HEK293 (cell line): Measurements from ENCODE around the gene THBS2.

Experiments used
- CTCF ChIA-PET: fragments of 350-600 bp; formaldehyde crosslinking; extraction: SDS; loops from one replicate; lab custom pipeline; 2021; ENCODE audit warnings: antibody characterized with exemption; lab: Yijun Ruan, JAX
- POLR2A ChIA-PET: fragments of 300-600 bp; formaldehyde crosslinking; extraction: SDS; loops from one replicate; lab custom pipeline; 2020; ENCODE audit warnings: antibody characterized with exemption, inconsistent platforms; lab: Yijun Ruan, JAX
- H3K27ac ChIP-seq: fragments of 200-500 bp; sonication (Bioruptor generic); 2 replicates; pipeline ENCODE4 v1.5.1; 2014; ENCODE audit warnings: low read depth, low read length, control low read depth, inconsistent platforms; ENCODE audit errors: extremely low read depth
- H3K36me3 ChIP-seq, 2 experiments: fragments of 200-500 bp in 1 of 2; sonication (Bioruptor generic) in 1 of 2; 1 replicate in 1 of 2; 2 replicates in 1 of 2; pipeline ENCODE4 v1.5.1; 2014 to 2017; ENCODE audit warnings: inconsistent platforms in 2 of 2, low read length in 2 of 2; ENCODE audit not compliant: control insufficient read depth in 2 of 2, insufficient read depth in 1 of 2
- H3K4me1 ChIP-seq: fragments of 200-500 bp; sonication (Bioruptor generic); 2 replicates; pipeline ENCODE4 v1.5.1; 2014; ENCODE audit warnings: mild to moderate bottlenecking, low read length, inconsistent platforms; ENCODE audit not compliant: control insufficient read depth, insufficient read depth
- H3K4me3 ChIP-seq: 2 replicates; pipeline ENCODE4 v1.5.1; 2011; ENCODE audit warnings: low read depth, mild to moderate bottlenecking, control low read depth, low read length, moderate library complexity
- H3K9me3 ChIP-seq: fragments of 200-500 bp; sonication (Bioruptor generic); 2 replicates; pipeline ENCODE4 v1.5.1; 2014; ENCODE audit warnings: low read depth, low read length, inconsistent platforms; ENCODE audit not compliant: control insufficient read depth, insufficient read depth
- EGR2 ChIP-seq: fragments of 450-650 bp; formaldehyde crosslinking; IDR thresholded peaks from 2 replicates; pipeline ENCODE4 v1.5.1; 2016; ENCODE audit warnings: low read depth, missing biosample characterization, missing genetic modification characterization
- INSM2 ChIP-seq: fragments of 450-650 bp; formaldehyde crosslinking; IDR thresholded peaks from 2 replicates; pipeline ENCODE4 v1.5.1; 2016; ENCODE audit warnings: missing biosample characterization, missing genetic modification characterization
- PATZ1 ChIP-seq: fragments of 450-650 bp; formaldehyde crosslinking; IDR thresholded peaks from 2 replicates; pipeline ENCODE4 v1.5.1; 2016; ENCODE audit warnings: missing biosample characterization, missing genetic modification characterization
- SP3 ChIP-seq: fragments of 450-650 bp; formaldehyde crosslinking; IDR thresholded peaks from 2 replicates; pipeline ENCODE4 v1.5.1; 2016; ENCODE audit warnings: missing biosample characterization, missing genetic modification characterization
- ZBTB17 ChIP-seq: fragments of 450-650 bp; formaldehyde crosslinking; IDR thresholded peaks from 2 replicates; pipeline ENCODE4 v1.5.1; 2016; ENCODE audit warnings: missing biosample characterization, missing genetic modification characterization
- ZBTB7A ChIP-seq: fragments of 450-650 bp; formaldehyde crosslinking; IDR thresholded peaks from 2 replicates; pipeline ENCODE4 v1.5.1; 2016; ENCODE audit warnings: low read depth, missing biosample characterization, missing genetic modification characterization
- ZNF138 ChIP-seq: fragments of 450-650 bp; formaldehyde crosslinking; IDR thresholded peaks from 2 replicates; pipeline ENCODE4 v1.5.1; 2016; ENCODE audit warnings: missing biosample characterization, missing genetic modification characterization, borderline replicate concordance
- ZNF175 ChIP-seq: fragments of 450-650 bp; formaldehyde crosslinking; IDR thresholded peaks from 2 replicates; pipeline ENCODE4 v1.5.1; 2016; ENCODE audit warnings: missing biosample characterization, missing genetic modification characterization
- ZNF184 ChIP-seq: fragments of 450-650 bp; IDR thresholded peaks from 2 replicates; pipeline ENCODE4 v1.5.1; 2018; ENCODE audit warnings: missing biosample characterization, mild to moderate bottlenecking, missing genetic modification characterization
- ZNF23 ChIP-seq: fragments of 450-650 bp; formaldehyde crosslinking; IDR thresholded peaks from 2 replicates; pipeline ENCODE4 v1.5.1; 2016; ENCODE audit warnings: missing biosample characterization, missing genetic modification characterization, borderline replicate concordance
- ZNF561 ChIP-seq: fragments of 450-650 bp; IDR thresholded peaks from 2 replicates; pipeline ENCODE4 v1.5.1; 2018; ENCODE audit warnings: missing biosample characterization, missing genetic modification characterization, borderline replicate concordance
- ZNF629 ChIP-seq: fragments of 450-650 bp; formaldehyde crosslinking; IDR thresholded peaks from 2 replicates; pipeline ENCODE4 v1.5.1; 2017; ENCODE audit warnings: missing biosample characterization, missing genetic modification characterization
- ZNF704 ChIP-seq: fragments of 450-650 bp; formaldehyde crosslinking; IDR thresholded peaks from 2 replicates; pipeline ENCODE4 v1.5.1; 2016; ENCODE audit warnings: missing biosample characterization, missing genetic modification characterization
- ZNF747 ChIP-seq: fragments of 450-650 bp; formaldehyde crosslinking; IDR thresholded peaks from 2 replicates; pipeline ENCODE4 v1.5.1; 2016; ENCODE audit warnings: missing biosample characterization, missing genetic modification characterization
- ZNF785 ChIP-seq: fragments of 450-650 bp; formaldehyde crosslinking; IDR thresholded peaks from 2 replicates; pipeline ENCODE4 v1.5.1; 2016; ENCODE audit warnings: missing biosample characterization, missing genetic modification characterization

THBS2 gene

GRCh38 chr6:169244684-169245383 lies 8.8 kb downstream of the THBS2 start:
- ChIA-PET POLR2A (no interaction called here), CTCF (no interaction called here)
- no peaks in the 10 kb centered on the region for H3K9me3 ChIP-seq
- H3K27ac ChIP-seq = no peak overlapping the region
- H3K4me3 ChIP-seq = no peak overlapping the region
- H3K36me3 ChIP-seq = no peaks in the 10 kb centered on the region
- H3K4me1 ChIP-seq = no peaks in the 10 kb centered on the region
- no peak for TF ChIP-seq PATZ1 (tag by site-specific recombination)
- TF ChIP-seq ZBTB7A = no peak
- TF ChIP-seq ZNF184 (tag by site-specific recombination) = no peak
- TF ChIP-seq ZNF704 (tag by site-specific recombination) = no peak
- no peak for TF ChIP-seq ZNF561 (tag by site-specific recombination)
- no peak for TF ChIP-seq ZNF175
- TF ChIP-seq INSM2 (tag by site-specific recombination) = no peak
- no peak for TF ChIP-seq ZNF747 (tag by site-specific recombination)

GRCh38 chr6:169243661-169244060 lies 10.0 kb downstream of the THBS2 start:
- Histone ChIP-seq H3K9me3 (no peaks in the 10 kb centered on the region), H3K4me1 (no peaks in the 10 kb centered on the region), H3K36me3 (no peaks in the 10 kb centered on the region), H3K4me3 (no peak overlapping the region), H3K27ac (no peak overlapping the region)
- CTCF ChIA-PET = no interaction called here
- POLR2A ChIA-PET = no interaction called here
- TF ChIP-seq SP3 (tag by site-specific recombination) (no peak), ZNF785 (tag by site-specific recombination) (no peak), ZBTB17 (tag by site-specific recombination) (no peak), ZNF138 (no peak), ZNF629 (tag by site-specific recombination) (no peak)

- Histone ChIP-seq H3K9me3 (no peaks in the 10 kb centered on the region), H3K36me3 (no peaks in the 10 kb centered on the region)
- POLR2A ChIA-PET = no interaction called here
- TF ChIP-seq ZNF23 = no peak
- TF ChIP-seq EGR2 (tag by site-specific recombination) = 0 out of 2 replicates have a peak, but pooled peaks have one; percentile 32
- TF ChIP-seq, all 188 proteins: peak for 1
- H3K27ac ChIP-seq = no peak overlapping the region
- CTCF ChIA-PET = no interaction called here
- no peaks in the 10 kb centered on the region for H3K4me1 ChIP-seq
- H3K4me3 ChIP-seq = no peak overlapping the region
Observed at GRCh38 chr6:169243186-169243585, 10.5 kb downstream of the THBS2 start.
